Upper lobe of left lung (tissue), 4 donors: ENCODE results near the gene FLRT2.

ENCODE experiments used
- CTCF ChIP-seq, 6 experiments: fragments of 450-650 bp in 4 of 6; fragments of 200-600 bp in 2 of 6; sonication (generic) in 2 of 6; IDR thresholded peaks; one replicate each; pipeline ENCODE4 v1.5.1; 2016 to 2019; ENCODE audit warnings: antibody characterized with exemption in 6 of 6
- EP300 ChIP-seq, 4 donors: sonication (generic); formaldehyde crosslinking; IDR thresholded peaks; one replicate each; pipeline ENCODE4 v1.5.1; 2017; ENCODE audit warnings: antibody characterized with exemption in 4 of 4, control low read depth in 2 of 4
- POLR2A ChIP-seq, 4 donors: fragments of 450-650 bp; IDR thresholded peaks; one replicate each; pipeline ENCODE4 v1.5.1; 2016 to 2017; ENCODE audit warnings: antibody characterized with exemption in 4 of 4, mild to moderate bottlenecking in 2 of 4

- TF ChIP-seq POLR2A (IDR thresholded peaks at IDR 0.05), result no peak
- no peak for TF ChIP-seq CTCF (IDR thresholded peaks at IDR 0.05)
- no peak for TF ChIP-seq EP300 (IDR thresholded peaks at IDR 0.05)
Measured at GRCh38 chr14:85482552-85482951, 47.4 kb upstream of the FLRT2 start.
